ENCODE results near the gene NR2F2.
"Not testable (repeated sequence)": the region's sequence is repeated elsewhere in the genome, so short reads cannot be mapped to it uniquely, and the experiment has no call there.

The NR2F2 gene

DNA sequence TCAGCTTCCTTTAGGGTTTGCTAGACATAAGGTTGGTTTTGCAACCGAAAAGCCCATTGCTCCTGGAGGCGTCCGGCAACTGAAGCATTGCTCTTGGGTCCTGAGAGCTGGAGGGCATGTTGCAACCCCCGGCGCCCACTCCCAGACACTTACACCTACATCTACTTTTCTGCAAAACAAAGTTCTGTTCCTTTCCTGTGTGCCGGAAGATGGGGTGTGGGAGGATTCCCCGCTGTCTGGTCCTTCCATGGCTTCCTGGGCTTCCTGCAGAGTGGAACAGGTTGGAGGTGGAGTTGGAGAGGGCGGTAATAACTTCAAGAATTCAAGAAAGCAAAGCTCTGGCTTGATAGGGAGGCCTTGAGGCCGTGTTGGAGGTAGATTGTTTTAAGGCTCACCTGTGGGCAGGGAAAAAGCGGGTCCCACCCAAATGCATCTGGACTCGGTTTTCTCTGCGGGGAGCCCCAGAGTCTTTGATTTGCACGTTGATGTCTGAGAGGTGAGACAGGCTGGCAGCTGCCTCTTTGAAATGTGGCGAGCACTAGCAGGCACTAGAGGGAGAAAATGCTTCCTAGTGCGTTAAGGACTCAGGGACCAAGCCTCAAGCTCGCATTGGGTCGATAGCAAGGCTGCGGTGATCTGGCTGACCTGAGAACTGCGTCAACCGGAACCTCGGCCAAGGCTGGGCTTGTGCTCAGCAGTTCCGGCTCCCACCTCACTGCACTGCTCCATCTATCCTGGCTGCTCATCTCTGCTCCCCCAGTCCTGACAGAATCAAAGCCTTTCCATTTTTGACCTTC, 39.5 kb downstream of the NR2F2 start:
- FAIRE-seq, result no peak

DNA sequence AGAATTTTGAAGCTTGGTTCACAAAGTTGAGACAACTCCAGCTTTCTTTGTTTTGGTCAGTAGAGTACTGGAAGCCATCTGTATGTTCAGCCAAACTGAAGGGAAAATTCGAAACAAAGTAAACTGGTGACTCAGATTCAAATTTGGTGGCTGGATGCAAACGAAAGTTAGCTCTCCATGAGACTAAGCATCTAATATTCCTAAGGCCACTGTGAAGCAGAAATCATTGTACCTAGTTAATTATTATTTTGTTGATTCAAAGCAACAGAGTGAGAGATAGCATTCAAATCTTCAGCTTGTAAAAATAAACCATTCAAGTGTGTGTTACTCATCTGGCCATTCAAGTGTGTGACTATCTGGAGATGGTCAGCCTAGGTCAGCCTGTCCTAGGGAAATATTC, 42.1 kb downstream of the NR2F2 start:
- FAIRE-seq, result no peak

DNA sequence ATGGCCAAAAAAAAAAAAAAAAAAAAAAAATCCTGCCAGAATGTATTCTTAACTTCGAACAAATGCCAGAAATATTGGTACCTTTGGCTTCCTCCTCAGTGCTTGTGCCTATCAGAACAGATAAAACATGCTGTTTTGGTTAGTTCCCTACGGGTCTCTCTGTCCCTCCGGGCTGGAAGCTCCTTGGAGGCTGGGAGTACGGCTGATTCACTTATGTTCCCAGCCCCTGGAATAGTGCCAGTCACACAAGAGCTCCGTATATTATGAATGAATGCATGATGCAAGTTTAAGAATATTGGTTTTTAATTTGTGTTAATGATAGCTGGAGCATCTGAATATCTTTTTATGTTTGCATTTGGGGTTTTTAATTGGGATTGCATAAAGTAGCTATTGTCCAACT, 44.0 kb downstream of the NR2F2 start:
- no peak for FAIRE-seq

DNA sequence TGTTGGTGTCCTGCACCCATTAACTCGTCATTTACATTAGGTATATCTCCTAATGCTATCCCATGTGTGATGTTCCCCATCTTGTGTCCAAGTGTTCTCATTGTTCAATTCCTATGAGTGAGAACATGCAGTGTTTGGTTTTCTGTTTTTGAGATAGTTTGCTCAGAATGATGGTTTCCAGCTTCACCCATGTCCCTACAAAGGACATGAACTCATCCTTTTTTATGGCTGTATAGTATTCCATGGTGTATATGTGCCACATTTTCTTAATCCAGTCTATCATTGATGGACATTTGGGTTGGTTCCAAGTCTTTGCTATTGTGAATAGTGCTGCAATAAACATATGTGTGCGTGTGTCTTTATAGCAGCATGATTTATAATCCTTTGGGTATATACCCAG, 49.1 kb downstream of the NR2F2 start:
- FAIRE-seq, result not testable (repeated sequence)

DNA sequence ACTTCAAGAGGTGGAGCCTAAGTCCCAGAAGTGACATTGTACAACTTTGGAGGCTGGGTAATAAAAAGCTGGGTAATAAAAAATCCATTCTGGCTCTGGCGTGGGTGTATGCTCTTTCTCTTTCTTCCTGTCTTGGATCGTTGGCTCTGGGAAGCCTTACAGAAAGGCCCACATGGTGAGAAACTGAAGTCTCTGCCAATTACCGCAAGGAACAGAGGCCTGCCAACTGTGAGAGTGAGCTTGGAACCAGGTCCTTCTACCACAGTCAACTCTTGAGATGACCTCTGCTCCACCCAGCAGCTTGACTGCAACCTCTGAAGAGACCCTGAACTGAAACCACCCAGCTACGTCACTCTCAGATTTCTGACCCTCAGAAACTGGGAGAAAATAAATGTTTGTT, 51.0 kb downstream of the NR2F2 start:
- no peak for FAIRE-seq

DNA sequence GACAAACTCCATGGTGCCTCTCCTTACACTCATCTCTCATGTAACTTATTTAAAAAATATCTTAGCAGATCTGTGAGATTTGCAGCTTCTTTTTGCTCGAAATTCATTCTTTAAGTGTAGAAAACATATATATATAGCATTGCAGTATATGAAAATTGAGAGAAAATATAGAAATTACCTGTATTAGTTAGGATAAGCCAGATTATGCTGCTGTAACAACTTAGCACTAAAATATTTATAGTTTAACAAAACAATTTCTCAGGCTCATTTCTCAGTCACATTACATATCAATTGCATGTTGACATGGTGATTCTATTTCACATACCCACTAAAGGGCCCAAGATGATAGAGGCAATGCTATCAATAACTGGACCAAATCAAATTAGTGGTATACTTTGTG, 54.7 kb downstream of the NR2F2 start:
- FAIRE-seq, result no peak

DNA sequence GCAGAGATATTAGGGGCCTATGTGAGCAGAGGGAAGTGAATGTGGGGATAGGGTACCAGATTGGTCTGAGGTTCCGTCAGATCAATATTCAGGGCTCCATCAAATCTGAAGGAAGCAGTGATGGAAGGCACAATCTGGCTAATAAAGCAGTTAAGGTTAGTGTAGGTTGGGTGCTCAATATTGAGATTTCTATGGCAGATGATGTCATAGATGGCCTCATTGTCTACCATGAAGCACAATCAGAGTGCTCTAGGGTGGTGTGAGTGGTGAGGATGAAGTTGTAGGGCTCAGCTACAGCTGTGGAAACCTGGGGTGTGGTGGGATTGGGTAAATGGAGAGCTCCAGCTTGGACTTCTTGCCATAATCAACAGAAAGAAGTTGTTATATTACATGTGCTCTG, 58.2 kb downstream of the NR2F2 start:
- FAIRE-seq, result no peak
